HG03460 (cell line): Measurements from ENCODE around the gene PRR33.

Experiments
- ATAC-seq: cut with Tn5 transposase; IDR thresholded peaks from one replicate; pipeline ENCODE4 v1.9.1; 2021; ENCODE audit not compliant: unreplicated experiment

The PRR33 gene

GRCh38 chr11:1864831-1865665, 26.6 kb downstream of the PRR33 start:
- no peak for ATAC-seq

- ATAC-seq: no peak
These were observed 27.5 kb downstream of the PRR33 start for GRCh38 chr11:1864231-1864630.

GRCh38 chr11:1863352-1864216, 28.1 kb downstream of the PRR33 start:
- ATAC-seq: no peak

- ATAC-seq: no peak
These were observed 28.9 kb downstream of the PRR33 start for GRCh38 chr11:1862588-1863351.

- ATAC-seq: no peak
These were observed 30.0 kb downstream of the PRR33 start for GRCh38 chr11:1861435-1862411.

- no peak for ATAC-seq
These were observed 31.6 kb downstream of the PRR33 start for GRCh38 chr11:1860108-1860507.

- ATAC-seq: no peak
These were observed 32.7 kb downstream of the PRR33 start for GRCh38 chr11:1859004-1859403.

- ATAC-seq: no peak
These were observed 33.1 kb downstream of the PRR33 start for GRCh38 chr11:1858576-1858975.

- no peak for ATAC-seq
These were observed 33.5 kb downstream of the PRR33 start for GRCh38 chr11:1858154-1858553.

GRCh38 chr11:1857064-1857463, 34.6 kb downstream of the PRR33 start:
- no peak for ATAC-seq

GRCh38 chr11:1856306-1857005, 35.2 kb downstream of the PRR33 start:
- ATAC-seq: no peak

- ATAC-seq: no peak
These were observed 35.8 kb downstream of the PRR33 start for GRCh38 chr11:1855886-1856265.

- ATAC-seq: peak; percentile 34
These were observed 36.5 kb downstream of the PRR33 start for GRCh38 chr11:1854949-1855885.

- ATAC-seq: peak; percentile 35
These were observed 37.4 kb downstream of the PRR33 start for GRCh38 chr11:1854132-1854948.

- no peak for ATAC-seq
These were observed 38.1 kb downstream of the PRR33 start for GRCh38 chr11:1853376-1854131.

- peak; percentile 43 for ATAC-seq
These were observed 38.8 kb downstream of the PRR33 start, which contains the start of gene LSP1 for GRCh38 chr11:1852877-1853276. Gene LSP1, plus strand, starts transcription at chr11:1853084. Its CDS starts 61 bp downstream, at chr11:1853145.
